ENCODE results near the gene TNFAIP2. TPM values are rescaled to one million over a fixed set of nuclear protein-coding genes. Genes with fewer than 3 reads are reported as not detected.

Gene TNFAIP2
- total and polyA plus RNA-seq, 2 of the 4 experiments (the other 2 are of a cell fraction) = 6.3 to 9.6 TPM

- Histone ChIP-seq H3K4ac (ENCODE audit: low read depth, low read length) (no peak overlapping the region; the same call in 1 of the 2 replicates), H3K56ac (ENCODE audit: extremely low read depth, insufficient read depth, low read length) (no peak overlapping the region), H3K27me3 (ENCODE audit: control insufficient read depth, insufficient read depth, low read length) (no peaks in the 10 kb centered on the region), H4K8ac (ENCODE audit: low read depth in 2 of 2, low read length in 2 of 2) (no peak overlapping the region), H3K79me1 (ENCODE audit: low read depth in 1 of 2, low read length in 2 of 2) (no peaks in the 10 kb centered on the region), H2AK5ac (ENCODE audit: low read depth, low read length) (no peak overlapping the region; the same call in 1 of the 2 replicates), H4K20me1 (ENCODE audit: insufficient read depth, low read length) (peaks cover 3% of the 10 kb centered on the region; the same call in 1 of the 2 replicates), H2BK15ac (ENCODE audit: low read depth, low read length) (no peak overlapping the region), H4K91ac (ENCODE audit: insufficient read depth, low read depth, low read length) (no peak overlapping the region), H2BK120ac (ENCODE audit: low read depth, low read length) (no peak overlapping the region), H2BK20ac (ENCODE audit: low read depth, low read length) (no peak overlapping the region), H3K23ac (ENCODE audit: low read depth, low read length) (no peak overlapping the region), H3K4me3 (ENCODE audit: insufficient read depth, low read depth, low read length) (no peak overlapping the region), H3K14ac (replicated peaks; ENCODE audit: low read depth, low read length) (no peak overlapping the region), H3K9me3 (ENCODE audit: control insufficient read depth, insufficient read depth, low read length) (no peaks in the 10 kb centered on the region), H3K9me1 (ENCODE audit: insufficient read depth, low read length) (peaks cover 13% of the 10 kb centered on the region), H3K18ac (ENCODE audit: low read depth, low read length) (no peak overlapping the region), H2AK9ac (replicated peaks; ENCODE audit: low read depth, low read length, poor library complexity) (no peak overlapping the region), H3K4me2 (ENCODE audit: low read depth, low read length) (no peak overlapping the region), H4K5ac (ENCODE audit: low read depth, low read length) (no peak overlapping the region), H3K36me3 (ENCODE audit: control insufficient read depth, insufficient read depth, low read length) (no peaks in the 10 kb centered on the region), H2BK5ac (ENCODE audit: low read depth, low read length, poor library complexity, severe bottlenecking) (no peak overlapping the region), H3K4me1 (ENCODE audit: control insufficient read depth, insufficient read depth, low read length) (peaks cover 17% of the 10 kb centered on the region), H3K27ac (ENCODE audit: insufficient read depth, low read length) (no peak overlapping the region), H2AFZ (replicated peaks; ENCODE audit: low read length, poor library complexity) (peak overlapping the region; percentile 27), H3K9ac (ENCODE audit: low read depth, low read length) (no peak overlapping the region)
- 78% methylated on average over 14 of the region's 26 CpGs; no CpG with 5 or more reads in 1 of the 2 experiments for WGBS, 2 experiments (ENCODE audit: extremely low coverage in 2 of 2, insufficient read length in 1 of 2)
- no peak for DNase-seq
- in situ Hi-C loops (cut with MboI; ENCODE audit: low sequenced_read_pairs) = no loop called here
- intact Hi-C loops (cut with micrococcal nuclease) = no loop called here
- ChIA-PET POLR2A (ENCODE audit: unreplicated experiment) (no interaction called here), CTCF (no interaction called here)
- no peak for ATAC-seq (ENCODE audit: low read depth)
- no TSS peak for BruUV-seq (replicated peaks)
- TF ChIP-seq RCOR1 (IDR thresholded peaks at IDR 0.05; ENCODE audit: insufficient replicate concordance, low read length) (no peak), ELK1 (IDR thresholded peaks at IDR 0.05; ENCODE audit: borderline replicate concordance, low read depth, low read length) (no peak), MXI1 (IDR thresholded peaks at IDR 0.05; ENCODE audit: borderline replicate concordance, low read depth, low read length) (no peak), RAD21 (IDR thresholded peaks at IDR 0.05; ENCODE audit: low read length) (no peak), BHLHE40 (IDR thresholded peaks at IDR 0.05; ENCODE audit: low read depth, low read length) (no peak), CTCF (conservative IDR thresholded peaks at IDR 0.05; ENCODE audit: low read depth, low read length) (no peak), NFE2L2 (IDR thresholded peaks at IDR 0.05; ENCODE audit: low read depth, low read length) (no peak), CEBPB (IDR thresholded peaks at IDR 0.05; ENCODE audit: low read depth, low read length) (no peak), SMC3 (IDR thresholded peaks at IDR 0.05; ENCODE audit: low read depth, low read length) (no peak), RFX5 (IDR thresholded peaks at IDR 0.05; ENCODE audit: low read depth, low read length) (no peak), MAFK (IDR thresholded peaks at IDR 0.05; ENCODE audit: low read depth, low read length) (no peak), FOS (IDR thresholded peaks at IDR 0.05; ENCODE audit: low read depth, low read length) (no peak)
- TF ChIP-seq, protein P1, sequence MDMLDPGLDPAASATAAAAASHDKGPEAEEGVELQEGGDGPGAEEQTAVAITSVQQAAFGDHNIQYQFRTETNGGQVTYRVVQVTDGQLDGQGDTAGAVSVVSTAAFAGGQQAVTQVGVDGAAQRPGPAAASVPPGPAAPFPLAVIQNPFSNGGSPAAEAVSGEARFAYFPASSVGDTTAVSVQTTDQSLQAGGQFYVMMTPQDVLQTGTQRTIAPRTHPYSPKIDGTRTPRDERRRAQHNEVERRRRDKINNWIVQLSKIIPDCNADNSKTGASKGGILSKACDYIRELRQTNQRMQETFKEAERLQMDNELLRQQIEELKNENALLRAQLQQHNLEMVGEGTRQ (IDR thresholded peaks at IDR 0.05; ENCODE audit: low read depth, low read length) = no peak
- dilution Hi-C loops (cut with HindIII; ENCODE audit: low sequenced_read_pairs, unreplicated experiment) = no loop called here
Measured at GRCh38 chr14:103135333-103136260, 12.3 kb downstream of the TNFAIP2 start.

Data from IMR-90 (cell line).